SK-N-SH (cell line): Measurements from ENCODE around the gene RAB30. TPM values are rescaled to one million over a fixed set of nuclear protein-coding genes. Genes with fewer than 3 reads are reported as not detected.
"Not testable (repeated sequence)": the region's sequence is repeated elsewhere in the genome, so short reads cannot be mapped to it uniquely, and the experiment has no call there.

Experiments
- CTCF ChIA-PET: fragments of 300-600, 350-600 bp; formaldehyde crosslinking; extraction: SDS; loops from one replicate; lab custom pipeline; 2021; lab: Yijun Ruan, JAX
- POLR2A ChIA-PET: fragments of 350-600 bp; sonication (Branson Sonifier 250); formaldehyde crosslinking; extraction: SDS; loops from one replicate; lab custom pipeline; 2020; ENCODE audit warnings: antibody characterized with exemption, inconsistent platforms; lab: Yijun Ruan, JAX
- DNase-seq: peaks from one replicate; pipeline ENCODE4 v3.0.0; 2012
- H2AFZ ChIP-seq: fragments of 200-600 bp; sonication (generic); 2 replicates; pipeline ENCODE4 v1.8.1; 2016; ENCODE audit warnings: antibody characterized with exemption, mild to moderate bottlenecking, low read depth
- H3F3A ChIP-seq: fragments of 200-600 bp; sonication (generic); replicated peaks from 2 replicates; pipeline ENCODE3; 2016; ENCODE audit warnings: antibody characterized with exemption, mild to moderate bottlenecking; ENCODE audit not compliant: insufficient read depth
- H3K27ac ChIP-seq, 2 experiments: fragments of 200-500 bp in 1 of 2; fragments of 200-600 bp in 1 of 2; sonication (Bioruptor generic) in 1 of 2; sonication (generic), shearing (Covaris generic) in 1 of 2; 2 replicates each; pipeline versions ENCODE4 v1.5.1 to v1.6.1; 2014 to 2016; ENCODE audit warnings: low read depth in 2 of 2, inconsistent platforms in 1 of 2, low read length in 1 of 2, mild to moderate bottlenecking in 1 of 2, mixed read lengths in 1 of 2
- H3K27me3 ChIP-seq: fragments of 200-600 bp; sonication (generic), shearing (Covaris generic); 2 replicates; pipeline ENCODE4 v1.6.1; 2016; ENCODE audit warnings: mixed run types; ENCODE audit not compliant: insufficient read depth
- H3K36me3 ChIP-seq, 2 experiments: fragments of 200-500 bp in 1 of 2; fragments of 200-600 bp in 1 of 2; sonication (Bioruptor generic) in 1 of 2; sonication (generic) in 1 of 2; replicated peaks in 1 of 2; 2 replicates each; pipeline versions ENCODE3 to v1.5.1; 2014 to 2016; ENCODE audit warnings: low read length in 1 of 2, mild to moderate bottlenecking in 1 of 2; ENCODE audit not compliant: insufficient read depth in 2 of 2, control insufficient read depth in 1 of 2
- H3K4me1 ChIP-seq, 2 experiments: fragments of 200-500 bp in 1 of 2; fragments of 200-600 bp in 1 of 2; sonication (Bioruptor generic) in 1 of 2; sonication (generic), shearing (Covaris generic) in 1 of 2; 2 replicates each; pipeline versions ENCODE4 v1.5.1 to v1.6.1; 2014 to 2016; ENCODE audit warnings: low read depth in 1 of 2, low read length in 1 of 2, mixed run types in 1 of 2; ENCODE audit not compliant: insufficient read depth in 2 of 2, control insufficient read depth in 1 of 2
- H3K4me2 ChIP-seq: fragments of 200-600 bp; sonication (generic), shearing (Covaris generic); 2 replicates; pipeline ENCODE4 v1.6.1; 2017; ENCODE audit warnings: mixed run types
- H3K4me3 ChIP-seq, 2 experiments: fragments of 200-500 bp in 1 of 2; fragments of 200-600 bp in 1 of 2; sonication (Bioruptor generic) in 1 of 2; sonication (generic), shearing (Covaris generic) in 1 of 2; 2 replicates each; pipeline versions ENCODE4 v1.5.1 to v1.8.1; 2014 to 2016; ENCODE audit warnings: low read depth in 2 of 2, inconsistent platforms in 1 of 2, low read length in 1 of 2, mild to moderate bottlenecking in 1 of 2, mixed read lengths in 1 of 2, moderate library complexity in 1 of 2
- H3K79me2 ChIP-seq: fragments of 200-600 bp; sonication (generic); 2 replicates; pipeline ENCODE4 v1.8.1; 2017; ENCODE audit warnings: mild to moderate bottlenecking; ENCODE audit not compliant: insufficient read depth
- H3K9ac ChIP-seq: fragments of 200-600 bp; sonication (generic); 2 replicates; pipeline ENCODE4 v1.6.1; 2017; ENCODE audit warnings: mixed run types
- H3K9me2 ChIP-seq: fragments of 200-600 bp; sonication (generic); 2 replicates; pipeline ENCODE4 v1.6.1; 2017; ENCODE audit warnings: mixed run types
- H3K9me3 ChIP-seq: fragments of 200-600 bp; sonication (generic); 2 replicates; pipeline ENCODE4 v1.6.1; 2017; ENCODE audit warnings: mixed run types, mild to moderate bottlenecking, moderate library complexity
- H4K20me1 ChIP-seq: fragments of 200-600 bp; sonication (generic); 2 replicates; pipeline ENCODE4 v1.6.1; 2017; ENCODE audit warnings: mild to moderate bottlenecking, mixed run types; ENCODE audit not compliant: insufficient read depth
- ELF1 ChIP-seq: IDR thresholded peaks from 2 replicates; pipeline ENCODE4 v1.4.0; 2012
- FOSL2 ChIP-seq: IDR thresholded peaks from 2 replicates; pipeline ENCODE4 v1.4.0; 2012; ENCODE audit warnings: low read depth, mild to moderate bottlenecking, moderate library complexity, borderline replicate concordance
- GABPA ChIP-seq: IDR thresholded peaks from 2 replicates; pipeline ENCODE4 v1.4.0; 2012; ENCODE audit warnings: low read depth, mild to moderate bottlenecking
- GATA2 ChIP-seq: sonication (generic); formaldehyde crosslinking; IDR thresholded peaks from 2 replicates; pipeline ENCODE4 v1.5.0; 2020; ENCODE audit warnings: mild to moderate bottlenecking, missing genetic modification reagents
- MEF2A ChIP-seq: IDR thresholded peaks from 2 replicates; pipeline ENCODE4 v1.4.0; 2012; ENCODE audit warnings: low read depth, borderline replicate concordance
- POLR2AphosphoS5 ChIP-seq: IDR thresholded peaks from 2 replicates; pipeline ENCODE4 v1.6.1; 2012; ENCODE audit warnings: low read depth, low read length
- RFX5 ChIP-seq: IDR thresholded peaks from 2 replicates; pipeline ENCODE4 v1.6.1; 2012; ENCODE audit warnings: mild to moderate bottlenecking, improper control_type of control experiment, low read length
- RXRA ChIP-seq: IDR thresholded peaks from 2 replicates; pipeline ENCODE4 v1.4.0; 2012; ENCODE audit warnings: low read depth, mild to moderate bottlenecking, borderline replicate concordance
- TAF1 ChIP-seq: IDR thresholded peaks from 2 replicates; pipeline ENCODE4 v1.6.1; 2012; ENCODE audit warnings: low read depth, mild to moderate bottlenecking, low read length, moderate library complexity, borderline replicate concordance
- TEAD4 ChIP-seq: IDR thresholded peaks from 2 replicates; pipeline ENCODE4 v1.4.0; 2012; ENCODE audit warnings: mild to moderate bottlenecking, borderline replicate concordance; ENCODE audit not compliant: insufficient read depth
- YY1 ChIP-seq: IDR thresholded peaks from 2 replicates; pipeline ENCODE4 v1.4.0; 2012; ENCODE audit warnings: low read depth, mild to moderate bottlenecking
- WGBS: methylation state at CpG from one replicate; pipeline ENCODE4 v1.1.6; 2017; ENCODE audit warnings: low lambda C conversion rate; 5-methylcytosine and 5-hydroxymethylcytosine counted together
- polyA plus RNA-seq, 3 experiments: library from polyadenylated mRNA; depleted of rRNA; stranded (reverse); fragments of >200 nt; gene quantifications; 2 replicates each; pipeline ENCODE4 v1.2.3, GENCODE V29; 2012
- TF ChIP-seq, protein P1 (sequence below): IDR thresholded peaks from 2 replicates; pipeline ENCODE4 v1.6.1; 2012; ENCODE audit warnings: mild to moderate bottlenecking, low read depth, low read length, moderate library complexity
- TF ChIP-seq, protein P2 (sequence below): IDR thresholded peaks from 2 replicates; pipeline ENCODE4 v1.4.0; 2012; ENCODE audit warnings: low read depth
- TF ChIP-seq, protein P3 (sequence below): IDR thresholded peaks from 2 replicates; pipeline ENCODE4; 2012
- TF ChIP-seq, protein P4 (sequence below): fragments of 150-350 bp; IDR thresholded peaks from 2 replicates; pipeline ENCODE4 v1.6.1; 2016; ENCODE audit warnings: mild to moderate bottlenecking, low read depth, low read length
- TF ChIP-seq, protein P5 (sequence below): fragments of 150-350 bp; IDR thresholded peaks from 2 replicates; pipeline ENCODE4 v1.6.1; 2017; ENCODE audit warnings: antibody characterized with exemption, low read length, low read depth, borderline replicate concordance

Gene RAB30
- polyA plus RNA-seq, 1 of the 3 experiments (the other 2 are of a cell fraction) = 3.3 TPM

DNA sequence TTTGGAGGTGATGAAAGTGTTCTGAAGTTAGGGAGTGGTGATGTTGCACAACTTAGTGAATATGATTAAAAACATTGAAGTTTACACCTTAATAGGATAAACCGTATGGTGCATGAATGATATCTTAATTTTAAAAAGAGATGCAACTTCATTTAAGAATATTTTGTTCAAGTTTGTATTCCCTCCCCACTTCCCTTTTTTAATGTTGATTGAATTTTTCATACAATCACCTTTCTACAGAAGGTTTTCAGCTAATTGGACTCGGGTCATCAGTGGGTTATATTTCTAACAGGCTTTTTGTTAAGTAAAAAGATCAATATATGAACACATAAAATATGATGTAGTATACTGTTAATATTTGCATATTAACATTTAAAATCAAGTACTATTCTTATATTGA is 97.6 kb downstream of the RAB30 start (continued):
- TF ChIP-seq MEF2A (no peak), TEAD4 (no peak), FOSL2 (no peak), TAF1 (no peak), ELF1 (no peak)
- TF ChIP-seq, protein P1, sequence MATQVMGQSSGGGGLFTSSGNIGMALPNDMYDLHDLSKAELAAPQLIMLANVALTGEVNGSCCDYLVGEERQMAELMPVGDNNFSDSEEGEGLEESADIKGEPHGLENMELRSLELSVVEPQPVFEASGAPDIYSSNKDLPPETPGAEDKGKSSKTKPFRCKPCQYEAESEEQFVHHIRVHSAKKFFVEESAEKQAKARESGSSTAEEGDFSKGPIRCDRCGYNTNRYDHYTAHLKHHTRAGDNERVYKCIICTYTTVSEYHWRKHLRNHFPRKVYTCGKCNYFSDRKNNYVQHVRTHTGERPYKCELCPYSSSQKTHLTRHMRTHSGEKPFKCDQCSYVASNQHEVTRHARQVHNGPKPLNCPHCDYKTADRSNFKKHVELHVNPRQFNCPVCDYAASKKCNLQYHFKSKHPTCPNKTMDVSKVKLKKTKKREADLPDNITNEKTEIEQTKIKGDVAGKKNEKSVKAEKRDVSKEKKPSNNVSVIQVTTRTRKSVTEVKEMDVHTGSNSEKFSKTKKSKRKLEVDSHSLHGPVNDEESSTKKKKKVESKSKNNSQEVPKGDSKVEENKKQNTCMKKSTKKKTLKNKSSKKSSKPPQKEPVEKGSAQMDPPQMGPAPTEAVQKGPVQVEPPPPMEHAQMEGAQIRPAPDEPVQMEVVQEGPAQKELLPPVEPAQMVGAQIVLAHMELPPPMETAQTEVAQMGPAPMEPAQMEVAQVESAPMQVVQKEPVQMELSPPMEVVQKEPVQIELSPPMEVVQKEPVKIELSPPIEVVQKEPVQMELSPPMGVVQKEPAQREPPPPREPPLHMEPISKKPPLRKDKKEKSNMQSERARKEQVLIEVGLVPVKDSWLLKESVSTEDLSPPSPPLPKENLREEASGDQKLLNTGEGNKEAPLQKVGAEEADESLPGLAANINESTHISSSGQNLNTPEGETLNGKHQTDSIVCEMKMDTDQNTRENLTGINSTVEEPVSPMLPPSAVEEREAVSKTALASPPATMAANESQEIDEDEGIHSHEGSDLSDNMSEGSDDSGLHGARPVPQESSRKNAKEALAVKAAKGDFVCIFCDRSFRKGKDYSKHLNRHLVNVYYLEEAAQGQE = no peak

DNA sequence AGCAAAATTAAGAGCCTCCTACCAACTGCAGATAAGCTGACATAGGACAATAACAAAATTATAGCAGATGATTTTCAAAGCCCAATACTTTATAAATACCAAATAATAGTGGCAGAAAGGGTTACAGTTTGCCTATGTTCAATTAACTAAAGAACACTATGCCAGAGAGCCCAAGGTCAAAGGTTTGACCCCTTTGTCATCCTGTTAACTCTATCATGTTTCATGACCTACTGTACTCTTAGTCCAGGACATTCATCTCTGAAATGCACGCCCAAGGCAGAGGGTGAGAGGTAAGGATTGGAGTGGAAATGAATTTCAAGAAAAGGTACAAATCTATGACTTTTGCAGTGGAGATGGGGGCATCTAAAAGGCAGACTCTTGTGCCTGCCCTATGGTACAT is 99.6 kb downstream of the RAB30 start:
- Histone ChIP-seq H2AFZ (no peak overlapping the region), H3K27me3 (no peaks in the 10 kb centered on the region), H3K27ac (no peak overlapping the region), H4K20me1 (no peaks in the 10 kb centered on the region), H3F3A (no peaks in the 10 kb centered on the region), H3K9ac (no peak overlapping the region), H3K4me3 (no peak overlapping the region), H3K79me2 (no peaks in the 10 kb centered on the region), H3K9me2 (no peaks in the 10 kb centered on the region), H3K4me1 (no peaks in the 10 kb centered on the region; a peak in 2 of 4 replicates), H3K9me3 (no peaks in the 10 kb centered on the region), H3K4me2 (no peak overlapping the region), H3K36me3 (no peaks in the 10 kb centered on the region)
- WGBS = 84% methylated on average over 1 of the region's 1 CpG
- no peak for DNase-seq
- CTCF ChIA-PET = no interaction called here
- POLR2A ChIA-PET = interaction anchor here (1.5 kb wide), 1 partner anchor 11 kb away, joined by 3 read pairs; no protein-coding TSS in a partner anchor
- no peak for TF ChIP-seq GABPA
- TF ChIP-seq POLR2AphosphoS5 = no peak
- TF ChIP-seq FOSL2 = no peak
- TF ChIP-seq GATA2 = no peak
- TF ChIP-seq, protein P2, sequence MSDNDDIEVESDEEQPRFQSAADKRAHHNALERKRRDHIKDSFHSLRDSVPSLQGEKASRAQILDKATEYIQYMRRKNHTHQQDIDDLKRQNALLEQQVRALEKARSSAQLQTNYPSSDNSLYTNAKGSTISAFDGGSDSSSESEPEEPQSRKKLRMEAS = no peak
- no peak for TF ChIP-seq ELF1
- TF ChIP-seq, protein P3, sequence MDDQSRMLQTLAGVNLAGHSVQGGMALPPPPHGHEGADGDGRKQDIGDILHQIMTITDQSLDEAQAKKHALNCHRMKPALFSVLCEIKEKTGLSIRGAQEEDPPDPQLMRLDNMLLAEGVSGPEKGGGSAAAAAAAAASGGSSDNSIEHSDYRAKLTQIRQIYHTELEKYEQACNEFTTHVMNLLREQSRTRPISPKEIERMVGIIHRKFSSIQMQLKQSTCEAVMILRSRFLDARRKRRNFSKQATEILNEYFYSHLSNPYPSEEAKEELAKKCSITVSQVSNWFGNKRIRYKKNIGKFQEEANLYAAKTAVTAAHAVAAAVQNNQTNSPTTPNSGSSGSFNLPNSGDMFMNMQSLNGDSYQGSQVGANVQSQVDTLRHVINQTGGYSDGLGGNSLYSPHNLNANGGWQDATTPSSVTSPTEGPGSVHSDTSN = no peak
- no peak for TF ChIP-seq YY1
- TF ChIP-seq, protein P4, sequence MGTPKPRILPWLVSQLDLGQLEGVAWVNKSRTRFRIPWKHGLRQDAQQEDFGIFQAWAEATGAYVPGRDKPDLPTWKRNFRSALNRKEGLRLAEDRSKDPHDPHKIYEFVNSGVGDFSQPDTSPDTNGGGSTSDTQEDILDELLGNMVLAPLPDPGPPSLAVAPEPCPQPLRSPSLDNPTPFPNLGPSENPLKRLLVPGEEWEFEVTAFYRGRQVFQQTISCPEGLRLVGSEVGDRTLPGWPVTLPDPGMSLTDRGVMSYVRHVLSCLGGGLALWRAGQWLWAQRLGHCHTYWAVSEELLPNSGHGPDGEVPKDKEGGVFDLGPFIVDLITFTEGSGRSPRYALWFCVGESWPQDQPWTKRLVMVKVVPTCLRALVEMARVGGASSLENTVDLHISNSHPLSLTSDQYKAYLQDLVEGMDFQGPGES = no peak
- no peak for TF ChIP-seq RFX5
- TF ChIP-seq, protein P5, sequence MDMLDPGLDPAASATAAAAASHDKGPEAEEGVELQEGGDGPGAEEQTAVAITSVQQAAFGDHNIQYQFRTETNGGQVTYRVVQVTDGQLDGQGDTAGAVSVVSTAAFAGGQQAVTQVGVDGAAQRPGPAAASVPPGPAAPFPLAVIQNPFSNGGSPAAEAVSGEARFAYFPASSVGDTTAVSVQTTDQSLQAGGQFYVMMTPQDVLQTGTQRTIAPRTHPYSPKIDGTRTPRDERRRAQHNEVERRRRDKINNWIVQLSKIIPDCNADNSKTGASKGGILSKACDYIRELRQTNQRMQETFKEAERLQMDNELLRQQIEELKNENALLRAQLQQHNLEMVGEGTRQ = no peak
- TF ChIP-seq RXRA = no peak

DNA sequence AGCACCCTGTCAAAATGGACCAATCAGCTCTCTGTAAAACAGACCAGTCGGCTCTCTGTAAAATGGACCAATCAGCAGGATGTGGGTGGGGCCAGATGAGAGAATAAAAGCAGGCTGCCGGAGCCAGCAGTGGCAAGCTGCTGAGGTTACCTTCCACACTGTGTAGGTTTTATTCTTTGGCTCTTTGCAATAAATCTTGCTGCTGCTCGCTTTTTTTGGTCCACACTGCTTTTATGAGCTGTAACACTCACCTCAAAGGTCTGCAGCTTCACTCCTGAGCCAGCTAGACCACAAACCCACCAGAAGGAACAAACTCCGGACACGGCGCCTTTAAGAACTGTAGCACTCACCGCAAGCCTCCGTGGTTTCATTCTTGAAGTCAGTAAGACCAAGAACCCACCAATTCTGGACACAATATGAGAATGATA is 100.2 kb downstream of the RAB30 start:
- not testable (repeated sequence) for DNase-seq
- 98% methylated on average over 8 of the region's 8 CpGs for WGBS

More for the DNA sequence above, 100.2 kb downstream of the RAB30 start:
- H3K27me3 ChIP-seq, H3K9me3 ChIP-seq, H3K27ac ChIP-seq, H3K36me3 ChIP-seq, H3K79me2 ChIP-seq, H3K4me3 ChIP-seq, CTCF ChIA-PET, H4K20me1 ChIP-seq, H2AFZ ChIP-seq, H3K9me2 ChIP-seq, H3F3A ChIP-seq, H3K4me1 ChIP-seq, H3K4me2 ChIP-seq, H3K9ac ChIP-seq: not testable (repeated sequence)
- POLR2A ChIA-PET = interaction anchor here (1.5 kb wide), 1 partner anchor 10 kb away, joined by 3 read pairs; no protein-coding TSS in a partner anchor
